Measurements from ENCODE around the gene ZFP1.
"Not testable (repeated sequence)": the region's sequence is repeated elsewhere in the genome, so short reads cannot be mapped to it uniquely, and the experiment has no call there.

The ZFP1 gene

DNA sequence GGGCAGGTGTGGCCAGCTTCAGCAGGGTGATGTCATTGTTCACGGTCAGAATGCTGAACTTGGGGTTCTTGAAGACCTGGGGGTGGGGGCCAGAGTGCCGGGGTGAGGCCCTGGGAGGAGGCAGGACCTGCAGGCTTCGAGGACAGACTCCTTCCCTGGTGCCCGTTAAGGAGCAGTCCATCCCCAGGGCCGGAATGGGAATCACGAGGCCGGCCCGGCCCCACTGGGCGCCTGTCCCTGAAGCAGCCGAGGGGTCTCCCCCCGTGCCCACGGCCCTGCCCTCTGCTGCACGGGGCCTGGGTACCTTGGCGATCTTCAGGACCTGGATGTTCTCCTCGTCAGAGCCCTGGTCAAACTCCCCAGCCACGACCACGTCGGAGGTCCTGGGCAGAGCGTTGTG, 57.1 kb downstream of the ZFP1 start:
- not testable (repeated sequence) for DNase-seq

GRCh38 chr16:75205961-75206748, 57.8 kb downstream of the ZFP1 start:
- DNase-seq = not testable (repeated sequence)

GRCh38 chr16:75206749-75207451, 58.6 kb downstream of the ZFP1 start, which contains the start of gene CTRB2:
CTRB2 (minus strand) TSS chr16:75207161; CDS start chr16:75207141, 20 bp downstream.
- no peak for DNase-seq

- DNase-seq = no peak
Measured at GRCh38 chr16:75207831-75208230, 59.5 kb downstream of the ZFP1 start.

DNA sequence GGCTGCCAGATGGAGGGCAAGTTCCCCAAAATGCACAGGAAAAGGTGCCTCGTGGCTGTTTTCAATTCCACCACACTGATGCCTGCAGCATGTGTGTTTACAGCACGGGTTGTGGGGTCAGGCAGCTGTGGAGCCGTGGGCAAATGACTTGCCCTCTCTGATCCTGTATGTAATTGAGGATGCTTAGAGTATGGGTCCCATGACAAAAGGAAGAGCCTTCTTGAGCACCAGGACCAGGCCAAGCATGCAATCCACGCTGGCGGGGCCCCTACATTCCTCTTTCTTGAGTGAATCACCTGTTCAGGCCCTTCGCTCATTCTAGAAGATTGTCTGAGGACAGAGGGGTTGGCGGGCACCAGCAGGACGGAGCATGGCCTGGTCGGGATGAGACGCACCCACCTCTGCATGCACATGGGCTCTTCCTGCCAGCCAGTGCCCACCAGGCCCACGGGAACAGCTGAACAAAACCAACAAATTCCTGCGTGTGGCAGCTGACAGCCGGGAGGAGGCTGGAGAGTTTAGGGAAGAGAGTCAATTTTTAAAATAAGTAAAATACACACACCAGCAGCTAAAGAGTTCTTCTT, 60.0 kb downstream of the ZFP1 start:
- DNase-seq = no peak

DNA sequence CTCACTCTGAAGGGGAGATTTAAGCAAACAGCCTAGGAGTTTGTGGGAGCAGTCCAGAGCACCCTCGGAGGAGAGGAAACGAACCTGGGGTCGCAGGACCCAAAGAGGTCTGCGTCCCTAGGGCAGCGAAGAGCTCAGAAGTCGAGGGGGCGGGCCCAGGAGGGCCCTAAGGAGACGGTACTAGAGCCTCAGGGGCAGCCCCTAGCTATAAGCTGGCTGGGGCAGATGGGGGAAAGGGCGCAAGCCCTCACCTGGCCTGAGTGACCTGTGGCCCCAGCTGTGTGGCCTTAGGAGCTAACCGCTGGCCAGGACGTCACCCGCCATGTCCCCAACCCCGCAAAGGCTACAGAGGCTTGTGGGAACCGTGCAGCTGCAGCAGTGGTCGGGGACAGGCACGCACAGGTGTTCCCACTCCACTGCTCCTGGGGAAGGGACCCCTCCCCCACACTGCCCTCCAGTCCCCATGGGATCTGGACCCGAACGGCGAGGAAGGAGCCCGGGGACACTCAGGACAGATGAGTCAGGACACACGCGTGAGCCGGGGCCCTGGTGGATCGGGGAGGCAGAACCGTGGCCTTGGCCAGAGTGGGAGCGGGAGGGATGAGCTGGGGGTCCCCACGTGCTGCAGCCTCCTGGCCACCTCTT, 60.7 kb downstream of the ZFP1 start:
- no peak for DNase-seq

GRCh38 chr16:75209514-75209913, 61.2 kb downstream of the ZFP1 start:
- DNase-seq = not testable (repeated sequence)

DNA sequence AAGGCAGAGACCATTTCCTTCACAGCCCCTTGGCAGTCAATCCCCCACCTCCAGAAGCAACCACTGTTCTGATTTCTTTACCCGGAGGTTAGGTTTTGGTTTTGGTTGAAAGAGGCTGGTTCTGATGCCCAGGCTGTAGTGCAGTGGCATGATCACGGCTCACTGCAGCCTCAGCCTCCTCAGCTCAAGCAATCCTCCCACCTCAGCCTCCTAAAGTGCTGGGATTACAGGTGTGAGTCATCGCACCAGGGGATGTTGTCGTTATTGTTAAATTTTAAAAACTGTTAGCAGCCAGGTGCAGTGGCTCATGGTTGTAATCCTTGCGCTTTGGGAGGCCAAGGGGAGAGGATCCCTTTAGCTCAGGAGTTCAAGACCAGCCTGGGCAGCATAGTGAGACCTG, 61.6 kb downstream of the ZFP1 start:
- no peak for DNase-seq

GRCh38 chr16:75211286-75211685, 63.0 kb downstream of the ZFP1 start:
- DNase-seq = not testable (repeated sequence)

- DNase-seq = no peak
Measured at GRCh38 chr16:75216127-75216526, 67.8 kb downstream of the ZFP1 start.

GRCh38 chr16:75216576-75216975, 68.3 kb downstream of the ZFP1 start:
- no peak for DNase-seq

DNA sequence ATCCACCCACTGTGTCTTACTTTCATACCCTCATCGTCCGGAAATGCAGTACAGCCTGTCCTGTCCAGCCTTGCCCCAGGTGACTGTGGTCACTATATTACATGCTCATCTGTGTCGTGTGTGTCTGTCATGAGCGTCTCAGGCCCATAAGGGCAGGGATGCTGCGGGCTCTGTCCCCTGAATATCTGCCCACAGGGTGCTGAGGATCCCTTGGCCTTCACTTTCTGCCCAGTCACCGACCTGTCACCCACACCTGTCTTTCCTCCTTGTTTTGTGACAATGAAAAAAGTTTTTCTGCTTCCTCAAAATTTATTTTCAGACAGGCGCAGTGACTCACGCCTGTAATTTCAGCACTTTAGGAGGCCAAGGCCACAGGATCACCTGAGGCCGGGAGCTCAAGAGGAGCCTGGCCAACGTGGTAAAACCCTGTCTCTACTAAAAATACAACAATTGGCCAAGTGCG, 69.1 kb downstream of the ZFP1 start:
- DNase-seq = no peak

DNA sequence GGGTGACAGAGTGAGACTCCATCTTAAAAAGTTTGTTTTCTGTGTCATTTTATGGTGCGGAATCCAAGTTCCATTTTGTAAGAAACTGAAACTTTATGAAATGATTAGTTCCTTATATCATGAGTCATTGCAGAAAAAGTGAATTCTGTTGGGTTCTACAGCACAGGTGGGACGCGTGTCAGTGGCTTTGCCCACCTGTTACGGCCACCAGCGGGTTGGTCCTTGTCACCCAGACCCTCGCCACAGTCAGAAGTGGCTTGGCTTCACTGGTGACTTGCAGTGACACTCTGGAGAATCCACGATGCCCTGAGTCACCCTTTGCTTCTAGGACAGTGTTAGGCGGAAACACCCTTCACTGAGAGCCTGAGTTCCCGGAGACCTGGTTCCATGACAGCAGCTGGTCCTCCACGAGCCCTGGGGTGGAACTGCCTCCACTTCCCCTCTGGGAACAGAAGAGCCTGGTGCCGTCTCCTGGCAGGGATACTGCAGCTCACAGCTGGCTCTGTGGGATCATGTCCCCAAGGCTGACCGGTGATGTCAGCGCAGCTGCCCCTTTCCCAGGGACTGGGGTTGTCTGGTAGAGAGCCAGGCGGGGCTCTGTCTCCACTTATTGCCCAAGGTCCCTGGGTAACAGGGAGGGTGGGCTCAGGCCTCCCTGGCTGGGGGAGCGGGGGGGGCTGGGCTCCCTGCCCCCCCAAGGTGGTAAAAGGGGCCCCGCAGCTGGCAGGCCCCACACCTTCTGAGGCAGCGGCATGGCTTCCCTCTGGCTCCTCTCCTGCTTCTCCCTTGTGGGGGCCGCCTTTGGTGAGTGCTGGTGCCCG, 70.1 kb downstream of the ZFP1 start, which contains the start of gene CTRB1:
Gene CTRB1, plus strand, starts transcription at position 733 of the 821 bp plus-strand sequence. Its CDS starts 20 bp downstream, at position 753.
- no peak for DNase-seq

DNA sequence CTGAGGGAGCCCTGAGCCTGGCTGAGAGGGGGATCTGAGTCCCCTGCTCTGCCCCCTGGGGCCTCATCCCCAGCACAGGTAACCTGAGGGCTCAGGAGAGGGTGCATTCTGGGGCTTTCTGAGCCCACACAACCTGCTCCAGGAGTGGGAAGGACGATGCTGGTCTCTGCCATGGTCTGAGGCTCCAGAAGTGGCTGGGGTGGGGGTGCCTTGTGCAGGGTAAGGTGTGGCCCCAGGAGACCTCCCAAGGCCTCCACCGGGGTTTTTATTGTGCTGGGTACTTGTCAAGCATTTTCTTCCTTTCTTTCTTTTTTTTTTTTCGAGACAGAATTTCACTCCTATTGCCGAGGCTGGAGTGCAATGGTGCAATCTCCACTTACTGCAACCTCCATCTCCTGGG, 70.8 kb downstream of the ZFP1 start:
- no peak for DNase-seq

DNA sequence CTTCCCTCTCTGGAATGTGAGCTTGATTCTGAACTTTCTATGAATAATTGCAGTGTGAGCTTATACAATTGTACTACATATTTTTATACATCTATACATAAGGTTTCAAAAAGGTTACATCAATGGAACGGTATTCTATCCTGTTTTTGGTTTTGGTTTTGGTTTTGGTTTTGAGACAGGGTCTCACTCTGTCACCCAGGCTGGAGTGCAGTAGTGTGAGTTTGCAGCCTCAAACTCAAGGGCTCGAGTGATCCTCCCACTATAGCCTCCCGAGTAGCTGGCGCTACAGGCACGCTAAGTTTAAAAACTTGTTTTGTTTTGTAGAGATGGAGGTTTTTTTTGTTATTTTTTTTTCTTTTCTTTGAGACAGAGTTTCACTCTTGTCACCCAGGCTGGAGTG, 71.5 kb downstream of the ZFP1 start:
- no peak for DNase-seq

Data from stimulated activated CD4-positive, alpha-beta T cell treated with anti-CD3 and anti-CD28 coated beads, Interleukin-2, amount 100 ng/mL, for 48 hours (primary cell).